ENCODE measurements around the gene RMI2. TPM values are rescaled to one million over a fixed set of nuclear protein-coding genes. Genes with fewer than 3 reads are reported as not detected.

RMI2 gene
- total and polyA plus RNA-seq, 4 donors = 0.28 to 8.5 (median 0.83) TPM

DNA sequence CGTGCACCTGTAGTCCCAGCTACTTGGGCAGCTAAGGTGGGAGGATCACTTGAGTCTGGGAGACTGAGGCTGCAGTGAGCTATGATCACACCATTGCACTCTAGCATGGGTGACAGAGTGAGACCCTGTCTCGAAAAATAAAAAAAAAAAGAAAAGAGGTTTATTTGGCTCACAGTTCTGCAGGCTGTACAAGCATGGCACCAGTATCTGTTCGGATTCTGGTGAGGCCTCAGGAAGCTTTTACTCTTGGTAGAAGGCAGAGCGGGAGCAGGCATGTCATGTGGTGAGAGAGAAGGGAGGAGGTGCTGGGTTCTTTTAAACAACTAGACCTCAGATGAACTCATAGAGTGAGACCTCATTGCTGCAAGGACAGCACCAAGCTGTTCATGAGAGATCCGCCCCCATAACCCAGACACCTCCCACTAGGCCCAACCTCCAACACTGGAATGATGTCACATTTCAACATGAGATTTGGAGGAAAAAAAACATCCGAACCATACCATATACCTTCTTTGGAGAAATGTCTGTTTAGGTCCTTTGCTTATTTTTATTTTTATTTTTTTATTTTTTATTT is 10.3 kb upstream of the RMI2 start:
- TF ChIP-seq, protein P1, sequence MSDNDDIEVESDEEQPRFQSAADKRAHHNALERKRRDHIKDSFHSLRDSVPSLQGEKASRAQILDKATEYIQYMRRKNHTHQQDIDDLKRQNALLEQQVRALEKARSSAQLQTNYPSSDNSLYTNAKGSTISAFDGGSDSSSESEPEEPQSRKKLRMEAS (IDR thresholded peaks at IDR 0.05) = no peak
- TF ChIP-seq FOXA2 (IDR thresholded peaks at IDR 0.05) (no peak), SP1 (IDR thresholded peaks at IDR 0.05) (no peak), FOXA1 (IDR thresholded peaks at IDR 0.05) (no peak), YY1 (IDR thresholded peaks at IDR 0.05) (no peak), JUND (IDR thresholded peaks at IDR 0.05) (no peak), RAD21 (IDR thresholded peaks at IDR 0.05) (no peak), GABPA (IDR thresholded peaks at IDR 0.05 in 1 of 2, conservative IDR thresholded peaks at IDR 0.05 in 1 of 2) (no peak), NR2F2 (IDR thresholded peaks at IDR 0.05) (no peak), EGR1 (IDR thresholded peaks at IDR 0.05; ENCODE audit: low read depth in 2 of 2) (no peak), HNF4A (conservative IDR thresholded peaks at IDR 0.05) (no peak), HNF4G (IDR thresholded peaks at IDR 0.05) (no peak), TAF1 (conservative IDR thresholded peaks at IDR 0.05) (no peak), RXRA (IDR thresholded peaks at IDR 0.05) (no peak)
- TF ChIP-seq, protein P2, sequence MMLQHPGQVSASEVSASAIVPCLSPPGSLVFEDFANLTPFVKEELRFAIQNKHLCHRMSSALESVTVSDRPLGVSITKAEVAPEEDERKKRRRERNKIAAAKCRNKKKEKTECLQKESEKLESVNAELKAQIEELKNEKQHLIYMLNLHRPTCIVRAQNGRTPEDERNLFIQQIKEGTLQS (IDR thresholded peaks at IDR 0.05) = no peak
- TF ChIP-seq, protein P3, sequence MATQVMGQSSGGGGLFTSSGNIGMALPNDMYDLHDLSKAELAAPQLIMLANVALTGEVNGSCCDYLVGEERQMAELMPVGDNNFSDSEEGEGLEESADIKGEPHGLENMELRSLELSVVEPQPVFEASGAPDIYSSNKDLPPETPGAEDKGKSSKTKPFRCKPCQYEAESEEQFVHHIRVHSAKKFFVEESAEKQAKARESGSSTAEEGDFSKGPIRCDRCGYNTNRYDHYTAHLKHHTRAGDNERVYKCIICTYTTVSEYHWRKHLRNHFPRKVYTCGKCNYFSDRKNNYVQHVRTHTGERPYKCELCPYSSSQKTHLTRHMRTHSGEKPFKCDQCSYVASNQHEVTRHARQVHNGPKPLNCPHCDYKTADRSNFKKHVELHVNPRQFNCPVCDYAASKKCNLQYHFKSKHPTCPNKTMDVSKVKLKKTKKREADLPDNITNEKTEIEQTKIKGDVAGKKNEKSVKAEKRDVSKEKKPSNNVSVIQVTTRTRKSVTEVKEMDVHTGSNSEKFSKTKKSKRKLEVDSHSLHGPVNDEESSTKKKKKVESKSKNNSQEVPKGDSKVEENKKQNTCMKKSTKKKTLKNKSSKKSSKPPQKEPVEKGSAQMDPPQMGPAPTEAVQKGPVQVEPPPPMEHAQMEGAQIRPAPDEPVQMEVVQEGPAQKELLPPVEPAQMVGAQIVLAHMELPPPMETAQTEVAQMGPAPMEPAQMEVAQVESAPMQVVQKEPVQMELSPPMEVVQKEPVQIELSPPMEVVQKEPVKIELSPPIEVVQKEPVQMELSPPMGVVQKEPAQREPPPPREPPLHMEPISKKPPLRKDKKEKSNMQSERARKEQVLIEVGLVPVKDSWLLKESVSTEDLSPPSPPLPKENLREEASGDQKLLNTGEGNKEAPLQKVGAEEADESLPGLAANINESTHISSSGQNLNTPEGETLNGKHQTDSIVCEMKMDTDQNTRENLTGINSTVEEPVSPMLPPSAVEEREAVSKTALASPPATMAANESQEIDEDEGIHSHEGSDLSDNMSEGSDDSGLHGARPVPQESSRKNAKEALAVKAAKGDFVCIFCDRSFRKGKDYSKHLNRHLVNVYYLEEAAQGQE (IDR thresholded peaks at IDR 0.05) = no peak
- TF ChIP-seq, protein P4, sequence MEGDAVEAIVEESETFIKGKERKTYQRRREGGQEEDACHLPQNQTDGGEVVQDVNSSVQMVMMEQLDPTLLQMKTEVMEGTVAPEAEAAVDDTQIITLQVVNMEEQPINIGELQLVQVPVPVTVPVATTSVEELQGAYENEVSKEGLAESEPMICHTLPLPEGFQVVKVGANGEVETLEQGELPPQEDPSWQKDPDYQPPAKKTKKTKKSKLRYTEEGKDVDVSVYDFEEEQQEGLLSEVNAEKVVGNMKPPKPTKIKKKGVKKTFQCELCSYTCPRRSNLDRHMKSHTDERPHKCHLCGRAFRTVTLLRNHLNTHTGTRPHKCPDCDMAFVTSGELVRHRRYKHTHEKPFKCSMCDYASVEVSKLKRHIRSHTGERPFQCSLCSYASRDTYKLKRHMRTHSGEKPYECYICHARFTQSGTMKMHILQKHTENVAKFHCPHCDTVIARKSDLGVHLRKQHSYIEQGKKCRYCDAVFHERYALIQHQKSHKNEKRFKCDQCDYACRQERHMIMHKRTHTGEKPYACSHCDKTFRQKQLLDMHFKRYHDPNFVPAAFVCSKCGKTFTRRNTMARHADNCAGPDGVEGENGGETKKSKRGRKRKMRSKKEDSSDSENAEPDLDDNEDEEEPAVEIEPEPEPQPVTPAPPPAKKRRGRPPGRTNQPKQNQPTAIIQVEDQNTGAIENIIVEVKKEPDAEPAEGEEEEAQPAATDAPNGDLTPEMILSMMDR (IDR thresholded peaks at IDR 0.05; ENCODE audit: low read depth, low read length, missing input control) = no peak
- TF ChIP-seq, protein P5, sequence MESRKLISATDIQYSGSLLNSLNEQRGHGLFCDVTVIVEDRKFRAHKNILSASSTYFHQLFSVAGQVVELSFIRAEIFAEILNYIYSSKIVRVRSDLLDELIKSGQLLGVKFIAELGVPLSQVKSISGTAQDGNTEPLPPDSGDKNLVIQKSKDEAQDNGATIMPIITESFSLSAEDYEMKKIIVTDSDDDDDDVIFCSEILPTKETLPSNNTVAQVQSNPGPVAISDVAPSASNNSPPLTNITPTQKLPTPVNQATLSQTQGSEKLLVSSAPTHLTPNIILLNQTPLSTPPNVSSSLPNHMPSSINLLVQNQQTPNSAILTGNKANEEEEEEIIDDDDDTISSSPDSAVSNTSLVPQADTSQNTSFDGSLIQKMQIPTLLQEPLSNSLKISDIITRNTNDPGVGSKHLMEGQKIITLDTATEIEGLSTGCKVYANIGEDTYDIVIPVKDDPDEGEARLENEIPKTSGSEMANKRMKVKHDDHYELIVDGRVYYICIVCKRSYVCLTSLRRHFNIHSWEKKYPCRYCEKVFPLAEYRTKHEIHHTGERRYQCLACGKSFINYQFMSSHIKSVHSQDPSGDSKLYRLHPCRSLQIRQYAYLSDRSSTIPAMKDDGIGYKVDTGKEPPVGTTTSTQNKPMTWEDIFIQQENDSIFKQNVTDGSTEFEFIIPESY (IDR thresholded peaks at IDR 0.05) = no peak
- 95% methylated on average over 6 of the region's 6 CpGs for WGBS
- Histone ChIP-seq H3K36me3 (ENCODE audit: control insufficient read depth in 4 of 4, insufficient read depth in 3 of 4, low read depth in 1 of 4, low read length in 3 of 4) (no peaks in the 10 kb centered on the region), H3K27ac (ENCODE audit: low read depth in 1 of 2, low read length in 2 of 2) (no peak overlapping the region), H3K4me3 (ENCODE audit: low read depth in 1 of 3, low read length in 3 of 3) (no peak overlapping the region), H3K4me1 (ENCODE audit: control insufficient read depth in 4 of 4, insufficient read depth in 4 of 4, low read length in 3 of 4) (no peaks in the 10 kb centered on the region), H3K9ac (ENCODE audit: low read depth in 1 of 2, low read length in 2 of 2) (no peak overlapping the region), H3K9me3 (ENCODE audit: control insufficient read depth in 4 of 4, low read length in 3 of 4) (no peaks in the 10 kb centered on the region), H3K27me3 (ENCODE audit: control insufficient read depth in 4 of 4, insufficient read depth in 4 of 4, low read length in 3 of 4) (no peaks in the 10 kb centered on the region)
- DNase-seq (ENCODE audit: low spot score) = no peak

All from liver (tissue), 9 donors.